Dendritic cell treated with granulocyte-macrophage colony-stimulating factor and Interleukin-4, amounts not matched to agents 40 ng/mL and 50 ng/mL, for 4 days (primary cell): Measurements from ENCODE around the gene MEG3.

ENCODE experiments used
- H3K27ac Mint-ChIP-seq: one replicate; pipeline ENCODE4 v1.8.0; 2022; ENCODE audit warnings: mild to moderate bottlenecking, mixed read lengths
- H3K27me3 Mint-ChIP-seq: one replicate; pipeline ENCODE4 v1.8.0; 2022; ENCODE audit warnings: mild to moderate bottlenecking, mixed read lengths
- H3K36me3 Mint-ChIP-seq: one replicate; pipeline ENCODE4 v1.8.0; 2022; ENCODE audit warnings: low read depth, mixed read lengths
- H3K4me1 Mint-ChIP-seq: one replicate; pipeline ENCODE4 v1.8.0; 2022; ENCODE audit warnings: low read depth, mixed read lengths
- H3K4me3 Mint-ChIP-seq: one replicate; pipeline ENCODE4 v1.8.0; 2022; ENCODE audit warnings: mild to moderate bottlenecking, moderate library complexity, mixed read lengths
- H3K9me3 Mint-ChIP-seq: one replicate; pipeline ENCODE4 v1.8.0; 2022; ENCODE audit warnings: mixed read lengths
- intact Hi-C: fragments of 100-400 bp; cut with micrococcal nuclease; formaldehyde crosslinking; loops from one replicate; pipeline ENCODE4 v1.15.0; 2022

MEG3 gene

GRCh38 chr14:100893760-100894159 is 67.8 kb downstream of the MEG3 start:
- peaks cover 9% of the 10 kb centered on the region for H3K27me3 Mint-ChIP-seq
- no peaks in the 10 kb centered on the region for H3K36me3 Mint-ChIP-seq
- H3K4me3 Mint-ChIP-seq: no peak overlapping the region
- H3K9me3 Mint-ChIP-seq: no peaks in the 10 kb centered on the region
- H3K27ac Mint-ChIP-seq: no peak overlapping the region
- H3K4me1 Mint-ChIP-seq: no peaks in the 10 kb centered on the region
- intact Hi-C loops: no loop called here

- Mint-ChIP-seq H3K36me3 (no peaks in the 10 kb centered on the region), H3K4me1 (no peaks in the 10 kb centered on the region), H3K27ac (no peak overlapping the region), H3K9me3 (no peaks in the 10 kb centered on the region), H3K27me3 (peaks cover 15% of the 10 kb centered on the region), H3K4me3 (no peak overlapping the region)
- intact Hi-C loops: no loop called here
These were observed 68.5 kb downstream of the MEG3 start for GRCh38 chr14:100894416-100894815.

GRCh38 chr14:100895411-100895810 is 69.5 kb downstream of the MEG3 start:
- no peak overlapping the region for H3K27ac Mint-ChIP-seq
- no peaks in the 10 kb centered on the region for H3K9me3 Mint-ChIP-seq
- no peaks in the 10 kb centered on the region for H3K4me1 Mint-ChIP-seq
- H3K27me3 Mint-ChIP-seq: peaks cover 25% of the 10 kb centered on the region
- H3K4me3 Mint-ChIP-seq: no peak overlapping the region
- intact Hi-C loops: no loop called here
- H3K36me3 Mint-ChIP-seq: no peaks in the 10 kb centered on the region

- no peaks in the 10 kb centered on the region for H3K9me3 Mint-ChIP-seq
- no peak overlapping the region for H3K4me3 Mint-ChIP-seq
- H3K27me3 Mint-ChIP-seq: peaks cover 35% of the 10 kb centered on the region
- H3K36me3 Mint-ChIP-seq: no peaks in the 10 kb centered on the region
- H3K4me1 Mint-ChIP-seq: no peaks in the 10 kb centered on the region
- no peak overlapping the region for H3K27ac Mint-ChIP-seq
- intact Hi-C loops: no loop called here
These were observed 70.6 kb downstream of the MEG3 start for GRCh38 chr14:100896369-100897060.

GRCh38 chr14:100898465-100898864 is 72.5 kb downstream of the MEG3 start:
- intact Hi-C loops: no loop called here
- Mint-ChIP-seq H3K9me3 (no peaks in the 10 kb centered on the region), H3K27me3 (peaks cover 50% of the 10 kb centered on the region), H3K36me3 (no peaks in the 10 kb centered on the region), H3K4me3 (no peak overlapping the region), H3K27ac (no peak overlapping the region), H3K4me1 (no peaks in the 10 kb centered on the region)

- H3K27ac Mint-ChIP-seq: no peak overlapping the region
- intact Hi-C loops: no loop called here
- no peaks in the 10 kb centered on the region for H3K36me3 Mint-ChIP-seq
- peaks cover 56% of the 10 kb centered on the region for H3K27me3 Mint-ChIP-seq
- no peaks in the 10 kb centered on the region for H3K9me3 Mint-ChIP-seq
- no peaks in the 10 kb centered on the region for H3K4me1 Mint-ChIP-seq
- H3K4me3 Mint-ChIP-seq: no peak overlapping the region
These were observed 73.3 kb downstream of the MEG3 start for GRCh38 chr14:100898935-100899883.

GRCh38 chr14:100899884-100900771 is 74.2 kb downstream of the MEG3 start:
- Mint-ChIP-seq H3K36me3 (no peaks in the 10 kb centered on the region), H3K27ac (no peak overlapping the region), H3K27me3 (peaks cover 65% of the 10 kb centered on the region), H3K4me1 (no peaks in the 10 kb centered on the region), H3K9me3 (no peaks in the 10 kb centered on the region), H3K4me3 (no peak overlapping the region)
- intact Hi-C loops: no loop called here

- Mint-ChIP-seq H3K27ac (no peak overlapping the region), H3K4me3 (no peak overlapping the region), H3K27me3 (peaks cover 71% of the 10 kb centered on the region), H3K4me1 (no peaks in the 10 kb centered on the region), H3K9me3 (no peaks in the 10 kb centered on the region), H3K36me3 (no peaks in the 10 kb centered on the region)
- intact Hi-C loops: no loop called here
These were observed 75.0 kb downstream of the MEG3 start for GRCh38 chr14:100900837-100901390.

GRCh38 chr14:100901391-100902183 is 75.7 kb downstream of the MEG3 start:
- H3K4me1 Mint-ChIP-seq: no peaks in the 10 kb centered on the region
- intact Hi-C loops: no loop called here
- H3K4me3 Mint-ChIP-seq: no peak overlapping the region
- H3K27ac Mint-ChIP-seq: no peak overlapping the region
- H3K9me3 Mint-ChIP-seq: no peaks in the 10 kb centered on the region
- H3K27me3 Mint-ChIP-seq: peaks cover 71% of the 10 kb centered on the region
- no peaks in the 10 kb centered on the region for H3K36me3 Mint-ChIP-seq

- no peaks in the 10 kb centered on the region for H3K36me3 Mint-ChIP-seq
- peaks cover 68% of the 10 kb centered on the region for H3K27me3 Mint-ChIP-seq
- no peaks in the 10 kb centered on the region for H3K9me3 Mint-ChIP-seq
- no peak overlapping the region for H3K4me3 Mint-ChIP-seq
- H3K27ac Mint-ChIP-seq: no peak overlapping the region
- intact Hi-C loops: no loop called here
- H3K4me1 Mint-ChIP-seq: no peaks in the 10 kb centered on the region
These were observed 76.6 kb downstream of the MEG3 start for GRCh38 chr14:100902295-100903133.

GRCh38 chr14:100903134-100903468 is 77.2 kb downstream of the MEG3 start:
- H3K27me3 Mint-ChIP-seq: peaks cover 68% of the 10 kb centered on the region
- H3K4me1 Mint-ChIP-seq: no peaks in the 10 kb centered on the region
- no peaks in the 10 kb centered on the region for H3K36me3 Mint-ChIP-seq
- H3K27ac Mint-ChIP-seq: no peak overlapping the region
- no peaks in the 10 kb centered on the region for H3K9me3 Mint-ChIP-seq
- intact Hi-C loops: no loop called here
- no peak overlapping the region for H3K4me3 Mint-ChIP-seq

GRCh38 chr14:100903672-100904185 is 77.8 kb downstream of the MEG3 start, which contains the start of gene RTL1:
Gene RTL1 (minus strand): TSS chr14:100903722. CDS start chr14:100884788, 18,934 bp downstream.
- Mint-ChIP-seq H3K27me3 (peaks cover 63% of the 10 kb centered on the region), H3K4me3 (no peak within 1 kb of the TSS), H3K9me3 (no peaks in the 10 kb centered on the region), H3K4me1 (no peaks in the 10 kb centered on the region), H3K36me3 (no peaks in the 10 kb centered on the region), H3K27ac (no peak within 1 kb of the TSS)
- intact Hi-C loops: no loop called here
